ENCODE measurements around the gene ZNF624. TPM values are rescaled to one million over a fixed set of nuclear protein-coding genes. Genes with fewer than 3 reads are reported as not detected.

The ZNF624 gene
- total RNA-seq, 3 donors from 2014 or later, result 4.5 to 7.2 (median 4.7) TPM

GRCh38 chr17:16617481-16618060, 36.1 kb downstream of the ZNF624 start:
- Histone ChIP-seq H3K4me1 (ENCODE audit: low read depth) (no peaks in the 10 kb centered on the region), H3K36me3 (ENCODE audit: low read depth) (no peaks in the 10 kb centered on the region), H3K4me3 (no peak overlapping the region), H3K9me3 (peaks cover 69% of the 10 kb centered on the region)
- no peak for TF ChIP-seq CTCF (IDR thresholded peaks at IDR 0.05)
- intact Hi-C loops (cut with DNase I, micrococcal nuclease), result no loop called here
- ATAC-seq (no peak), DNase-seq (no peak)

- ATAC-seq (no peak), DNase-seq (no peak)
- intact Hi-C loops (cut with DNase I, micrococcal nuclease), result no loop called here
- Histone ChIP-seq H3K36me3 (ENCODE audit: low read depth) (no peaks in the 10 kb centered on the region), H3K4me1 (ENCODE audit: low read depth) (no peaks in the 10 kb centered on the region), H3K9me3 (no peaks in the 10 kb centered on the region), H3K4me3 (no peak overlapping the region)
- TF ChIP-seq CTCF (IDR thresholded peaks at IDR 0.05), result no peak
Observed at GRCh38 chr17:16599537-16599936, 54.1 kb downstream of the ZNF624 start.

GRCh38 chr17:16593356-16594102, 60.1 kb downstream of the ZNF624 start:
- no peaks in the 10 kb centered on the region for H3K36me3 ChIP-seq (ENCODE audit: low read depth)
- H3K9me3 ChIP-seq, result no peaks in the 10 kb centered on the region
- ATAC-seq, result no peak
- H3K4me1 ChIP-seq (ENCODE audit: low read depth), result no peaks in the 10 kb centered on the region
- intact Hi-C loops (cut with DNase I, micrococcal nuclease), result no loop called here
- no peak overlapping the region for H3K4me3 ChIP-seq
- TF ChIP-seq CTCF (IDR thresholded peaks at IDR 0.05), result no peak
- DNase-seq, result no peak

DNA sequence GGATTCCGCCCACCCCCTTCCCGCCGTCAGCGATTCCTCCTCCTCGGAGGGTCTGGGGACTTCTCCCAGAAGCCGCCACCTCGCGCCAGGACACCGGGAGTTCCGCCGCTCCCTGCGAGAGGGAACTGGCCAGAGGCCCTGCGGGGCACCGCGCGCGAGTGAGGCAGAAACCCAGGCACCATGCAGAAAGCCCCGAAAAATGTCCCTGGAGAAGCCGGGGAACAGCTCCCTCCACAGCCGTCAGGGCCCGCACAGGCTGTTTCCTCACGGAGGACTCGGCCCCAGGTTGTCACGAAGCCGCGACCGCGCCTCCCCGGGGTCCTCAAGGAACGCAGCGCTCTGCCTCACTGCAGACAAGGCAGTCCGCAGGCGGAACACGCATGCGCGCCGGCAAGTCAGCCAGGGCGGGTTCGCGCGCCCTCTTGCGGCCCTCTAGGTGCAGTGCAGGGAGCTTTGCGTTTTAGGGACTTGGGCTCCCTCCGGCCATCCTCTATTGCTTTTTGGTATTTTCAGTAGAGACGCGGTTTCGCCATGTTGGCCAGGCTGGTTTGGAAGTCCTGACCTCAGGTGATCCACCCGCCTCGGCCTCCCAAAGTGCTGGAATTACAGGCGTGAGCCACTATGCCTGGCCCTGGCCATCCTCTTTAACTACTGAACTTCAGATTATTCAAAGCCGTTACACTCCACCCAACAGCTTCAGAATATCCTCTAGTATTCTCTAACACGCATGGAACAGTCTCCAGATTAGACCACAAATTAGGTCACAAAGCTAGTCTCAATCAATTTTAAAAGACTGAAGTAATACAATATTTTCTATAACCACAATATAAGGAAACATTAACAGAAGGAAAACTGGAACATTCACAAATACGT, 64.3 kb downstream of the ZNF624 start:
- TF ChIP-seq CTCF (IDR thresholded peaks at IDR 0.05), result peak; percentile 99

GRCh38 chr17:16585796-16586195, 67.9 kb downstream of the ZNF624 start:
- intact Hi-C loops (cut with DNase I, micrococcal nuclease), result loop anchor here in 1 of 2 donors (5.0 kb wide), 1 partner anchor 48 kb away; no protein-coding TSS in a partner anchor
- Histone ChIP-seq H3K4me3 (no peak overlapping the region), H3K36me3 (ENCODE audit: low read depth) (no peaks in the 10 kb centered on the region), H3K4me1 (ENCODE audit: low read depth) (peaks cover 7% of the 10 kb centered on the region), H3K9me3 (no peaks in the 10 kb centered on the region)
- no peak for ATAC-seq
- TF ChIP-seq CTCF (IDR thresholded peaks at IDR 0.05), result no peak
- peak in 1 of 3 donors; percentile 4 for DNase-seq

More for the DNA sequence above, 64.3 kb downstream of the ZNF624 start:
- Histone ChIP-seq H3K36me3 (ENCODE audit: low read depth) (no peaks in the 10 kb centered on the region), H3K4me1 (ENCODE audit: low read depth) (peaks cover 4% of the 10 kb centered on the region), H3K4me3 (peak overlapping the region; percentile 15), H3K9me3 (no peaks in the 10 kb centered on the region)
- DNase-seq, result peak; percentile 91 to 95 (median 92)
- intact Hi-C loops (cut with DNase I, micrococcal nuclease), result loop anchor here in 1 of 2 donors (5.0 kb wide), 1 partner anchor 52 kb away; no protein-coding TSS in a partner anchor
- peak; percentile 100 for ATAC-seq
